ENCODE results near the gene BCL11A.

The BCL11A gene

DNA sequence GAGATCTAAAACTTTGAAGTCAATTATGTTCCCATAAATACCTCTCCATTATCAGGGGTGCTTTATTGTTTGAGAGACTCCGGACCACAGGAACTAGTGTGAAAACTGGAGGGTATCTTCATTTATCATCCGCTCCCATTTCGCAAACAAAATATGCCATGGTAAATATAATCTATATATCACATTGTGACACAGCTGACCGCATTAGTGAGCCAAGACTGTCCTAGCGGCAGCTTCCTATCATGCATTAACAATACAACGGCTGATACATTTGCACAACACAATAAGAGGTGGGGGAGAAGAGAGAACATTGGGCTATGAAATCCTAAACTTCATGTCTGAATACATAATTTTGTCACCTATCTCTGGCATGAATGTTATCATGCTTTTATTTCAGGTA is 29.5 kb downstream of the BCL11A start:
- no peak for DNase-seq

DNA sequence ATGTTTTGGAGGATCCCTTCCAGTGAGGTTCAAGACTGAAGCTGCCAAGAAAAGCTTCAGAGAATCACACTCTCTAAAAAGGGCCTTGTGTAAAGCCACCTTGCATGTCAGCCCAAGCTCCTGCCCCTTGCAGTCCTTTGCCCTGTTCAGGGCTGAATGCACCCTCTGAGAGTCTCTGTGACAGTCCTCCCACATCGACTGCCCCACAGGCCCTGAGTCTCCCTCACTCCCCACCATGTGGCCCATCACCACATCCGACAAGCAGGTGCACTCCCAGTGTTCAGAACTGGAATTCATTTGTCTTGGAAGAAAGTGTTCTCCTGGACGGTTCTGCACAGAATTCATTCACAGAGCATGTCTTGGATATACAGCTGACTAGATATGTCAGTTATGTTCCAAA is 31.0 kb downstream of the BCL11A start:
- DNase-seq: no peak

DNA sequence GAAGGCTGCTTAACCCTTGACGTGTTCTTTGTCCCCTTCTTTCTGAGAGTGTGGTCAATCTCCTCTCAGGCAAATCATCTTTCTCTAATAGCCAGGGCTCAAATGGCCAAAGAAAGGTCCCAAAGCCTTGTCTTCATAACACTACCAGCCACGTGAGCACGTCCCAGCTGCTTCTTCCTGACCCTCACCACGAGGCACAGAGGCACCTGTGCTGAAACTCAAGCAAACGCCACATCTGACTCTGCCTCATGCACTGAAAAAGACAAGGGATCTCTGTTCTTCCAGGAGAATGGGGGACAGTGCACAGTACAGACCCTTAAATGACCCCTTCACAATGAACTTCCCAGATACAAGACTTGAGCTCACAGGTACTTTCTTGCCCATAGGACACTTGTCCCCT is 31.8 kb downstream of the BCL11A start:
- DNase-seq: no peak

DNA sequence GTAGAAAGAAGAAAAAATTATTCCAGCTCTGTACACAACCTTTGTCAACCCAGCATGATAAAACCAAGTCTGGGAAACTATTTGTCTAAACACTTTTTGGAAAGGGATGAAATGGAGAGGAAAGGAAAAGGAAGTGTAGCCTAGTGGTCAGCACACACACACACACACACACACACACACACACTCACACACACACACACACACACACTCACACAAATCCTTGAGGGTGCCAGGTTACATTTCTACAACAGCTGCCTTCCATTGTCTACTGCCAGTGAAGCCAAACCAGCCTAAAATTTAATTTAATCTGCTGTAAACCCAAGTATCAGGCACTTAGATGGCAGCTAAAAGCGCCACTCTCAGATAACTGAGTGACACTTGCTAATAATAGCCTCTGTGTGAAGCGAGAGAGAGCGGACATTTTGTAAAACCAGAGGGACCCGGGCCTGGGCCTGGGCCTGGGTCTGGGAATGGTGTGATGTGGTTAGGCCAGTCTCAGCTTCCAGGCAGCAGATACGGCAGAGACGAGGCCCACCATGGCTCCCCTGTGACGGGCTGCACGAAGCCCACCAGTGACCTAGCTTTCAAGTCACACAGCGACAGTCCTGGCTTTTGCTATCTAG is 32.4 kb downstream of the BCL11A start:
- DNase-seq: no peak

DNA sequence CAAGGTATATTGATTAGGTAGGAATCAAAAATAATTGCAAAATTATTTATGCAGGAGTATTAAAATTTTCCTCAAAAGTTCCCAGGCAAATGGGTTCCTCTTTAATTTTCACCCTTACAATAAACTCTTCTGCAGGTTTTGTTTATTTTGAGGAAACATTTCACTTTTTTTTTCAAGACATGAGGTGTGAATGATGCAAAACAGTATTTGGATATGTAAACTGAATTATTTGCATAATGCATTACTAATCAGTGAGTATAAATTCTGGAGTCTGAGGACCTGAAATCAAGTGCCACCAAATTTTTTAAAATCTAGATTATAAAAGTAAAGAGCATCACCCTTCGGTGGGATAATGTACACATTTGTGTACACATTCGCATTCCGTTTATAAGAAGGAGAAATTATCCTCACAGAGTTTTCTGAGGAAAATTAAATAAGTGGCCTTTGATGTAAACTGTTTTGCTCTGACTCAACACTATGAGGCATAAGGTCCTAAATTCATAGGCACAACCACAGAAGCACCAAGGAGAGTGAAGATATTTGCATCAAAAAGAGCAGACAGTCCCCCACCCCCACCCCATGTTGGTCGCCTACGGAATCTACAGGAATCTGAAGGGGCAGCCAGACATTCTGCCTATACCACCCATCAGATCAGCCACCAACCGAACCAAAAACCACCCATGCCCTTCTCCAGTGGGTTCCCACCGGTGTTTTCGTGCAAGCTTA is 33.1 kb downstream of the BCL11A start:
- DNase-seq: peak; percentile 71

DNA sequence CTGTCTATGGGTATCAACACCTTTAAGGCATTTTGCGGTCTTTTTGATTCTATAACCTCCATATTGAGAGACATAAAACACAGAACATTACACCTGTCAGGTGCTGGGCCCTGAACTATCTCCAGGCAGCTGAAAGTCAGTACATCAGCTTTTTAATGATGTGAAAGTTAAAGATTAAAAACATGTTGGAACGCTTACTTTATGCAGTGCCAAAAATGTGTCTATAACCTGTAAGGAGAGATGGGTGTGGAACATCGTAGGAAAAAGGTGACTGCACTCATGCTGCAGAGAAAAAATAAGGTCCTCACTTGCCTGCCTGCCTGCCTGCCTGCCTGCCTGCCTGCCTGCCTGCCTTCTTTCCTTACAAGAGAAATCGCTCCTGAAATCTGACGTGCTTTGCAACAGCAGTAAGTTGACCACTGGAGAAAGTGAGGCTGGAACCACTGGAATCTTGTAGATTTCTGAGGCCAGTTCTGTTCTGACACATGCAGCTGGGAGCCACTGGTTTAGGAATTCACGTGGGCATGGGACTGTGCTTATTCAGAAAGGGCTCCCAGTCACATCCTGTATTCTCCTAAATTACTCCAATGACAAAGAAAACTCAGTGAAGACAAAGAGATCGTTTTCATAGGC is 34.1 kb downstream of the BCL11A start:
- no peak for DNase-seq

DNA sequence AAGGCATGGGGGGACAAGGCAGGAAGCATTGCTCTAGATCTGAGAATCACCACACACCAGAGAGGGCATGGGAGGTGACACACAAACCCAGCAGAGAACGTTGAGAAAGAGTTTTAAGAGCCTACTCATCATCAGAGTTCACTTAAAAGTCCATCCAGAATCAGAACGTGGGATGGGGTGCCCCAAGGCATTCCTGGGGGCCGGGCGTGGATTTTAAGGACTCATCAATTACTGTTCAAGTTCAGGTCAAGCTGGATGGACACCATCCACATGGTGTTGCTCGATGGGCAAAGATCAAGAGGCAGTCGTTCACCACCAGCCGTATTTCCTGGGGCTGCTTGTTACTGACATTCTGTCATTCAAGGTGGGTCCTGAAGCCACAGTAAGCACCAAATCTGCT is 34.9 kb downstream of the BCL11A start:
- DNase-seq: no peak

DNA sequence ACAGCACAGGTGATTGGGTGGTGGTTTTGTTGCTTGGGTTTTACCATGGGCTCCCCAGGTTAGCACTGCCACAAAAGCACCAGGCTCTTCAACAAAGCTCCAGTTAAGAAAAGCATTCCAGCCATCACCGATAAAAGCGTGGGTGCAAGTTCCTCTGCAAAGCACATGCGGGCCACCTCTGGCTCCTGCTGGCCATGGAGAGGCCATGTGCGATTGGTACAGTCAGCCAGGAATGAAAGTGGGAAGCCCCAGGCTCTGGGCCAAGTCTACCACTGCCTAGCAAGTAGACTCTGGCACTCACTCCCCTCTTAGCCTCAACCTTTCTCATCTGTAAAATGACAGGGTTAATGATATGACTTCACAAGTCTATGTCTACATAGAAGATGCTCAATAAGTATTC is 36.0 kb downstream of the BCL11A start:
- no peak for DNase-seq

DNA sequence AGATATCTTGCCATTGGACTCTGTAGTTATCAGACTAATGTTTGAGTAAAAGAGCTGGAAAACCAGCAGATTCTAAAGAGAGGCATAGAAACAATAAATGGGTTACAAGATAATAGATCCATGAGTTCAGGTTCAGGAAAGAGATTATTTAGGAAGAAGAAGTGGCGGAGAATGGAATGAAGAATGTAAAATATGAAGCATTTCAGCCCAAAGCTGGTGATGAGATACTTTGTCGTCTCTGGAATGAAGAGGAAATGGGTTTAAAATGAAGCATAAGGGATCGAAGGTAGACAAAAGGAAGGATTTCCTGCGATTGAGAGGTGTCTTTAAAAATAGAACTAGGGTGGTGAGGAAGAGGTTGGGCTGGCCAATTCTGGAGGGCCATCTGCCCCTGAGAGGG is 36.6 kb downstream of the BCL11A start:
- DNase-seq: no peak

DNA sequence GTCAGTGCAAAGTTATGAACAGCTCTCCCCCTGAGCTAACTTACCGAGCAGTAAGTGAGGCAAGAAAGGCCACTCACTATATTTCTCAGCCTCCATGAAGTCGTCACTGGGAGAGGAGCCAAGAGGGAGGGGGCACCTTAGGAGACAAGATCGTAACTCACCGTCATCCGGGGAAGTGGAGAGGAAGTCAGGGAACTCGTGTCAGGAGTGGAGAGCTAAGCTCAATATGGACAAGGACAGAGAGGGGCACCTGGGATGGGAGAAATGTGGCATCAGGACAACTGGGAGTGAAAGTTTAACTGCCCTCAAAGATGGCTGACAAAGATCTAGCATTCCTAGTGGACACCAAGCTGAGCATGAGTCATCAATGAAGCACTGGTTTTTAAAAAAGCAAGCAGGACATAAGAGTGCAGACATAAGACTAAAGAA is 37.1 kb downstream of the BCL11A start:
- DNase-seq: no peak

DNA sequence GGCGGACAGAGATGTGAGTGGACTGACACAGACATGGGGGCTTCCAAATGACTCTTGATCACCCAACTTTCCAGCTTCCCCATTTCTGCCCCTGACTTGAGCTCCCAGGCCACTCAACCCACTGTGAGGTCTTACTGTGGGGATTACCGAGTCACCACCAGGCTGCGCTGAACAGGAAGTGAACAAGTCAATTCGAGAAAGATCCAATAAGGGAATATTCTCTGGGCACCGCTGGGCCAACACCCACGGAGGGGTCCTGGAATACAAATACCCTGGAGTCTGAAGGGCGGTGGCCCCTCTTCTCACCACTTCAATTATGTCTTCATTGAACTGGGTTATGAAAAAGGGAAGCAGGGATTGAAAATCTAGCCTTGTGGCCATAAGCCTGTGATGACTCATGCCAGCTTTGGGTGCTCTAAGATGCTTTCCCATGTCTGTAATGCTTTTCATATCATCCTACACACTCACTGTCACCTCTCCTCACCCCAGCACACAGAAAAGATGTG is 37.7 kb downstream of the BCL11A start:
- DNase-seq: no peak

DNA sequence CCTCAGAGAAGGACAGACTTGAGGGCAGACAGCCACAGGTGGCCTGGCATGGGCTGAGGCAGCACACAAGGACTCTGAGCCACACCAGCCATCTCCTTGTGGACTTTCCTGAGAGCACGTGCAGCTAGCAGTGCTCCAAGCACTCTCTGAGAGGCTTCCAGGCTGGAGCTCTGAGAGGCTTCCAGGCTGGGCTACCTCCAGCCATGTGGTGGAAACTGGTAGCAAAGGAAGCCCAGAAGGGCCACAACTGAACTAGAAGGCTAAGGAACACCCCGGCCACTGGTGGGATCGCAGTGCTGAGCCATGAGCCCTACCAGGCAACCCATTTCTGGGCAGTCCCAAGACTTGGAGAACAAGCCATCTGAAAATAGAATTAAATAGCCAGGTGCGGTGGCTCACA is 39.5 kb downstream of the BCL11A start:
- DNase-seq: no peak

DNA sequence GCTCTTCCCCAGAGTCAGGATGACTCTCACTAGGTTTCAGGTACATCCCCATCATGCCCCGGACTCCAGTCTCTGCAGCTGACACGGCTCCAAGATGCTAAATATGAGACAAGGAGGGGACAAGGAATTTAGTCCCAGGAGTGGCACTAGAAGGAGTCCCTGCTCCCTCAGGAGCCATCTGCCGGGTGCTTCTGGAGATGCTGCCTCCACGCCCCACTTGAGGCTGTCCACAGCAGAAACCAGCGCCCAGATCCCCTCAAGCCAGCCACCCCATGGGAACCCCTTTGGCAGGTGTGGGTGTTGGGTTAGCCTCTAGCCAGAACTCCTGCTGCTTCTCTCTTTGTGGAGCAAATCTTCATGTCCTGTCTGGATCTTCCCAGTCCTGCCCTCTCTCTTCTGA is 40.3 kb downstream of the BCL11A start:
- DNase-seq: no peak

DNA sequence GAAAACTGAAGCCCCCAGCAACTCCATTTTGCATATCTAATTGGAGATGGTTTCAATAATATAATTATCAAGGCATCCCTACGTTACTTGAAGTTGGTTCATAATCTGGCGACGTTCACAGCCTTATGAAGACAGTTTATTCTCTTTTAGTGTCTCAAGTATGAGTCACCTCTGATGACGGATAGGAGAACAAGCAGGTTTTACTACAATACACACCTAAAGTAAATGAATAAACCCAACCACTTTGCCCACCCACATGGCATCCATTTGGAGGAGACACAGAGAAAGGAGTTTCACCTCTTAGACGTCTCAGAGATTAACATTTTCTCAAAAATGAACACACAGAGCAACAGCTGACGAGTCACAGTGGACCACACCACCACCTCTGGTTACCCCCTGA is 40.8 kb downstream of the BCL11A start:
- no peak for DNase-seq

DNA sequence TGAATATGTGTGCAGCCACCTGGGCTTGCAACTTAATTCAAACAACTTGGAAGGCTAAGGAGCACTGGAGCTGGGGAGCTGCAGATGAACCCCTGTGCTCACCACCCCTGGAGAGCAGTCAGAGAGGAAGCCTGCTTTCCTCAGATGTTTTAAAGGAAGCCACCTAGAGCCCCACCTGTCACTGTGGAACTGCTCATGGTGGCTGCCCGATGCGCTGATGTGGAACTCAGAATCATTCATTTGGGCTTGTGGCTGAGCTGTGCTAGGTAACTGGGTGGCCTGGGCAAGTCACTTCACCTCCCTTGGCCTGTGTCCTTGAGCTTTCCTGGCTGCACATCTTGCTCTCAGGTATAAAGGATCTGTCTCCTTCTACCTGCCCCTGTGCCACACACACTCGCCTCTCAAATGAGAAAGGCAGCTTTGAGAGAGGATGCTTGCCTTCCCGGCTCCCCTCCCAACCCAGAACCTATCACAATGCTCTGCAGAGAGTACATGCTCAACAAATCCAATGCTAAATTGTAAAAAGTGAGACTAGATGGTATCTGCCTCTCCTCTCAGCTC is 41.3 kb downstream of the BCL11A start:
- no peak for DNase-seq

DNA sequence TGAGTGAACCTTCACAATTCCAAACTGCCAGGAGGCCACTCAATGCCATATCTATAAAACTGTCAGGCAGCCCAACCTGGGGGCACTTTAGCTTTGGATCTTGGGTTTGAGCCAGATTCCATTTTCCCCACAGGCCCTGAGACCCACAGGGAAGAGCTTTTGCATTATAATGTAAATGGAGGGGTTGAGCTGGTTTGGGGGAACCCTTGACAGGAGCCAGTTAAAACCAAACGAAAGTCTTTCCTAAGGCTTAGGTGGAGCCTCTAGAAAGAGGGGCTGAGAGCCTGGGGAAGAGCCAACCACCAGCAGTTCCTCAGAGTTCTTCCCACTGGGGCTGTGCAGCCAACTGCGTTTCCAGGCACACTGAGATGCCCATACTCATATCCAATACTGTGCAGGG is 42.7 kb downstream of the BCL11A start:
- DNase-seq: no peak

DNA sequence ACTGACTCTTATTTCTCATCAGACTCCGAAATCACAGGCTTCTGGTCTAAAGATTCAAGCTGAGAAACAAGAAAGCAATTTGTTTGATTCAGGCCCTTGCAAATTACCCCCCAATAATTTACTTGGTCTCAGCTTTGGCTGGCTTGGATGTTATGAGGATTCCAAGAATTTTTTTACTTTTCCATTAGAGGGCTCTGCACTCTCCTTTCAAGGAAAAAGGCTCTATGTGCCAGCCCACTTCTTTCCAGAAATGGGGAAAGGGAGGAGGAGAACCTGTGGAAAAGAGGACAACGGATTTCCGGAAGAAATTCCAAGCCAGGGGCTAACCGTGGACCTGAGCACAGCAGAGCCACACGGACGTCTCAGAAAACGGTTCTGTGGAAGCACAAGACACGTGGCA is 44.4 kb downstream of the BCL11A start:
- DNase-seq: no peak

DNA sequence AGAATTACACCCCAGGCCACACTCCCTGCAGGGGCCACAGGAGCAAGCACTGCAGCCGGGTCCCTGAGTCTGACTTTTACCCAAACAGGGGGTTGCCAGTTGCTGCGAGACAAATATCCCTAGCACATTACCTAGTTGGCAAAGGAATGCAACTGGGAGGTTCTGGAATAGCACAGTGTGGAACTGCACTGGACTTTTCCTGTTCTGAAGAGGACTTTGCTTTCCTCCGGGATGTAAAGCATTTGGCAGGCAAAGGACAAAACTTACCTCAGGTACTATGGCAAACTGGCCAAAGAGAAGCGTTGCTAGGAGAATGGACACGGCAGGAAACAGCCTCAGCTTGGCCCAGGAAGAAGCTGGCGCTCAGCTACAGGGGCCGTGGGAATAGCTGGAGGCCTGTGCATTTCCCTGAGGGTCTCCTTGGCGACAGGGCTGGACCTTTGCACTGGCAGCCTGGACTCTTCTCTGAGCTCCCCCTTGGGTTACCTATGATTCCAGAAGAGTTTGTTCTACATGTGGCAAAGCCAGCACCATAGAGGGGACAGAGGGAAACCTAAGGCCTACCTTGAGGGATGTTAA is 45.0 kb downstream of the BCL11A start:
- DNase-seq: no peak

DNA sequence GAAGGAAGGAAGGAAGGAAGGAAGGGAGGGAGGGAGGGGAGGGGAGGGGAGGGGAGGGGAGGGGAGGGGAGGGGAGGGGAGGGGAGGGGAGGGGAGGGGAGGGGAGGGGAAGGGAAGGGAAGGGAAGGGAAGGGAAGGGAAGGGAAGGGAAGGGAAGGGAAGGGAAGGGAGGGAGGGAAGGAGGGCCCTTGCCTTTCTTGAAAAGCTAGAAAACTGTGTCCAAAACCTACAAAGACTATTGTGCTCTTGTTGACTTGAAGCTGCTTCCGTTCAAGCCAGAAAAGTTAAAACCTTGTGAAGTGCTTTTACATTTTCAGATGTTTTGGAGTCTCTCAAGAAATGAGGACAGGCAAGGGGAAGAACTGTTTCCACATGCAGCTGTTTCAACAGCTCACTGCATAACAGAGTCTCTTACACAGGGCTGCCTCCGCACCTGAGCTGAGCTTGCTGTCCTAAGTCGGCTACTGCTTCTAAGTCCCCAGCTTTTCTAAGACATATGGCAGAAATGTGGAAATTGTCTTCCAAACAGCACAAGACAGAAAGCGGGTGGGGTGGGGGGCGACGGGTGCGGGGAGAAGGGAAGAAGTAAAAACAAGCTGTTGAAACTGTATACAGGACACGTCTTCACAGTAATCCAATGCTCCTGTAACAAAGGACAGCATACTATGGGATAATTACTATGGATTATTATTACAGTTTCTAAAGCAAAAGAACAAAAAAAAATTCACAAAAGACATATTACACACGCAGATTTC is 46.1 kb downstream of the BCL11A start:
- no peak for DNase-seq

DNA sequence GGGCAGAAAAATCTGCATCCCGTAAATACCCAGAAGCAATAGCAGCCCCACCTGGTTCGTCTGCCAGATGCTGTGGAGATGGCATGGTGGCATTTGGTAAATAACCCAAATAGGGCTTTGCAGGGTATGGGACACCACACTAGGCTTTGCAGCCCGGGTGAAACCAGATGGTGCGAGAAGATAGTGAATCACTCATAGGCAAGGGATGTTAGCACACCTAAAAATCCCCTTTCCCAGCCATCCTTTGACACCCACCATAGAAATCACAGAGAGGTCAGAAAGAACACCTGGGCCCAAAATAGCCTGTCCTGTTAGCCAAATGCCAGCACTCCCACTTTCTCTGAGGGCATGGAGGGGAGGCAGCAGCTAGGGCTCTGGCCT is 47.6 kb downstream of the BCL11A start:
- no peak for DNase-seq

DNA sequence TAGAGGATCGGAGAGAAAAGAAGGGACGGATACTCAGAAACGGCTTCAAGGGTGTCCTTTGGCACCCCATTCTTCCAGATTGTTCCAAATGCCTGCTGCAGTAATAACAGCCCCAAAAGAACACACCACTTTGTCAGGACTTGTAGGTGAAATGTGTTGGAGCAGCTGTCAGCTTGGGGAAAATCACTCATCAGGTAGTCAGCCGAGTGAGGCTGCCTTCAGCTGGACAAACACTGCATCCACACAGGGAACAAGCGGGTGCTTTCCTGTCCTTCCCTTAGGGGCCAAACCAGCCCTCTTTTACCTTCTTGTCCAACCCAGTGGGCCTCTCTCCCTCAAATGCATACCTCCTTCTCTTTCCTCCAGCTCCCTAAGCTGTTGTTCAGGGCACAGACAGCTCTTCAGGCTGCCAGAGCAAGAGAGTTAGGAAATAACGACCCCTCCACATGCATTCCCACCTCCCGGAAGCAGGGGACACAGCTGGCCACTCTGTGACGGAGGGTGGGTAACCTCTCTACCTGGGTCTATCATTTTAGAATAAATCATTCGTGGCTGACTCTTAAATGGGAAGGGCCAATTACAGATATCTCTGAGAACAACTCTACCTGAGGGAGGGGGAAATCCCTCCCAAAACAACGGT is 48.1 kb downstream of the BCL11A start:
- DNase-seq: no peak

DNA sequence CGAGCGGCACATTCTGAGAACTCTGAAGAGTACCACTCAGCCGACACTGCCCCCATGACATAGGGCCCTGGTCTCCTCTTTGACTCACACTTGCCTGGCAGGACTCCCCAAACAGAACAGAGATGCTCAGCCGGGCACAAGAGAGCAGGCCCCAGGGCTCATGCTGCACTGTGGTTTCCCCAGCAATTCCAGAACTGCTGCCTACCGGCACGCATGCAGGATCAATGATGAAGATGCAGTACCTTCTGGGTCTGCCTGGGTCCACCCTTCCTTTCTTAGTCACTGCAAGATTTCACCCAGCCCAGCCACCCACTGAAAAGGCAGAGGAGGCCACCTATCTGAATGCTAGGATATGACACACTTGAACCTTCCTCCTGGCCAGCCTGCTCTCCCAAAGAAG is 49.4 kb downstream of the BCL11A start:
- no peak for DNase-seq

Data from NCI-H526 treated with DMSO at 0.1 percent for 48 hours (cell line).